Measurements from ENCODE around the gene MAST4.

GRCh38 chr5:66671305-66671704, 75.1 kb downstream of the MAST4 start:
- TF ChIP-seq, protein P1, sequence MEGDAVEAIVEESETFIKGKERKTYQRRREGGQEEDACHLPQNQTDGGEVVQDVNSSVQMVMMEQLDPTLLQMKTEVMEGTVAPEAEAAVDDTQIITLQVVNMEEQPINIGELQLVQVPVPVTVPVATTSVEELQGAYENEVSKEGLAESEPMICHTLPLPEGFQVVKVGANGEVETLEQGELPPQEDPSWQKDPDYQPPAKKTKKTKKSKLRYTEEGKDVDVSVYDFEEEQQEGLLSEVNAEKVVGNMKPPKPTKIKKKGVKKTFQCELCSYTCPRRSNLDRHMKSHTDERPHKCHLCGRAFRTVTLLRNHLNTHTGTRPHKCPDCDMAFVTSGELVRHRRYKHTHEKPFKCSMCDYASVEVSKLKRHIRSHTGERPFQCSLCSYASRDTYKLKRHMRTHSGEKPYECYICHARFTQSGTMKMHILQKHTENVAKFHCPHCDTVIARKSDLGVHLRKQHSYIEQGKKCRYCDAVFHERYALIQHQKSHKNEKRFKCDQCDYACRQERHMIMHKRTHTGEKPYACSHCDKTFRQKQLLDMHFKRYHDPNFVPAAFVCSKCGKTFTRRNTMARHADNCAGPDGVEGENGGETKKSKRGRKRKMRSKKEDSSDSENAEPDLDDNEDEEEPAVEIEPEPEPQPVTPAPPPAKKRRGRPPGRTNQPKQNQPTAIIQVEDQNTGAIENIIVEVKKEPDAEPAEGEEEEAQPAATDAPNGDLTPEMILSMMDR (IDR thresholded peaks at IDR 0.05; ENCODE audit: low read depth, low read length, poor library complexity, severe bottlenecking), result no peak
- no peak for TF ChIP-seq EZH2phosphoT487 (IDR thresholded peaks at IDR 0.05; ENCODE audit: borderline replicate concordance, low read length)

Data from DOHH2 (cell line).